ENCODE measurements around the gene VWF.
A peak's percentile ranks its signal among the peaks of the same experiment; 100 is the strongest.

VWF gene

GRCh38 chr12:6058481-6059161, 65.8 kb downstream of the VWF start:
- DNase-seq (ENCODE audit: low spot score), result no peak

- no peak for DNase-seq (ENCODE audit: low spot score)
Observed at GRCh38 chr12:6057700-6058099, 66.8 kb downstream of the VWF start.

- no peak for DNase-seq (ENCODE audit: low spot score)
Observed at GRCh38 chr12:6056406-6057240, 67.8 kb downstream of the VWF start.

DNA sequence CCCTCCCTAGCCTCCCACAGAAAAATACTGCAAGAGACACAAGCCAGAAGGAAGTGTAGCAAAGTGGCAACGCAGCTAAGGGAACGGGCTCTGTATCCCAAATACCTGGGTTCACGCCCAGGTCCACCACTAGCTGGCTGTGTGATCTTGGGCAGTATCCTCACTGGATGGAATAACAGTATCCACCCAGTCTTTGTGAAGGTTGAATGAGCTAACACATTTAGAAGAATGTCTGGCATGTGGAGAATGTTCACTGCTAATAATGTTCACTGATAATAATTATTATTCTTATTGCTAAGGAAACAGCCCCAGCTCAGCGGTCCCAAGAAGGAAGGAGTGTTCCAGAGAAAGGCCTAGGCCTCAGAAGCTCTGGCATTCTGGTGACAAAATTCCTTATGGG, 70.9 kb downstream of the VWF start:
- no peak for DNase-seq (ENCODE audit: low spot score)

DNA sequence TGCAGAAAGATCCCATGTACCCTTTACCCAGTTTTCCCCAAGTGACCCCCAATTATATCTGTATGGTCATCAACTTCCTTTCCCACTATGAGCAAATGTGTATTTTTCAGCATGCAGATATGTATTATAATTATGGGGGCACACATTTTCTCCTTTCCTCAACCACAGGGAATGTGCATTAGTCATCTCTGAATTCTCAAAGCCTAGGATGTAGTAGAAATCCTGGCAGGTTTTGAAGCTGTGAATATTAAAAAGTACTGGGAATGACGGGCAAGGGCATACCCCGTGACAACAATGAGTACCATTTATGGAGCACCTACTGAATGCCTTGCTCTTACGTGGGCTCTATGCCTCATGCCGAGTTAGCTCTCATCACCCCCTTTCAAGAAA, 71.5 kb downstream of the VWF start:
- DNase-seq (ENCODE audit: low spot score), result no peak

DNA sequence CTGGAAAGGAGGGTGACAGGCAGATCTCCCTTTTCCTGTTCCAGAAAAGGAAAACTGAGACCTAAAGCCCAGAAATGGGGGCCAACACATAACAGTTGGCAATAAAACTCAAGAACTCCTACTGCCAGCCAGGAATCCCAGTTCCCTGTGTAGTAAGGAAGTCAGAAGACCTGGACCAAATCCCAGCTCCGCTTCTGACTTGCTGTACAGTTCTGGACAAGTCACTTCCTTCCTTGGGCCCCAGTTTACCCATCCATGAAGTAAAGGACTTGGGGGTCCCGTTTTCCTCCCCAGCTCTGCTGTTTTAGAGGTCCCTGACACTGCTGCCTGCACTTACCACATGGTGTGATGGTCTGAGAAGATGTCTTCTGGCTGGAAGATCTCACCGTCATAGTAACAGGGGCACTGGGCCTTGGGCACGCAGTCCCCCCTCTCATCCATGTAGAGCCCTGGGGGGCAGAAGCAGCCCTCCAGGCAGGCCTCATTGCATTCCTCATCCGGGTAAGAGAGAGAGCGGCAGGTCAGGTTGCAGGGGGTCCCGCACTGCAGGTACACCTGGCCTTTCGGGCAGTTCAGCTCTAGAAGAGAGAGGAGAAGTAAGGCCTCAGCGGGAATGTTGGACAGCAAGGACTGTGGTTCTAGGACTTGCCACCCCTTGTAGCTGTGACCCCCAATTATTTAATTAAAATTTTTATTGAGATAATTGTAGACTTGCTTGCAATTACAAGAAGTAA, 72.1 kb downstream of the VWF start:
- DNase-seq (ENCODE audit: low spot score), result no peak

- DNase-seq (ENCODE audit: low spot score), result no peak
Observed at GRCh38 chr12:6049992-6050391, 74.5 kb downstream of the VWF start.

GRCh38 chr12:6049587-6049986, 74.9 kb downstream of the VWF start:
- no peak for DNase-seq (ENCODE audit: low spot score)

GRCh38 chr12:6047249-6048237, 76.9 kb downstream of the VWF start:
- no peak for DNase-seq (ENCODE audit: low spot score)

GRCh38 chr12:6046511-6047180, 77.8 kb downstream of the VWF start:
- no peak for DNase-seq (ENCODE audit: low spot score)

GRCh38 chr12:6045438-6045837, 79.0 kb downstream of the VWF start:
- no peak for DNase-seq (ENCODE audit: low spot score)

GRCh38 chr12:6044082-6044481, 80.4 kb downstream of the VWF start:
- no peak for DNase-seq (ENCODE audit: low spot score)

DNA sequence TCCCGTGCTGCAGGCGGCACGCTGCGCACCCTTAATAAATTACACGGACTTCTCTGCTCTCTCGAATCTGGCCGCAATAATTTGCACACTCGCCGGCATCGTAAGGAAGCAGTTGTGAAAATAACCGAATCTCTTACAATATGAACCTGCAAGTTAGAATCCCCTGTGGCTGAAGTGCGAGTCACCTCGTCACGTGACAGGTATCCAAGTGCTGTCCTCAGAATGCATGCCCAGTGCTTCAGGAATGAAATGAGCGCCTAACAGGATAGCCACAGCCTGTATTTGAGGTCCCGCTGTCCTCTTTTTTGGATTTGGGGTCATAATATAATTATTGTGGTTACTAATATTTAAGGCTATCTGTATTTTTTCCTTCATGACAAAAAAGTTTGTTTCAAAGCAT, 82.0 kb downstream of the VWF start:
- no peak for DNase-seq (ENCODE audit: low spot score)

- no peak for DNase-seq (ENCODE audit: low spot score)
Observed at GRCh38 chr12:6041891-6042290, 82.6 kb downstream of the VWF start.

GRCh38 chr12:6040815-6041214, 83.7 kb downstream of the VWF start:
- no peak for DNase-seq (ENCODE audit: low spot score)

DNA sequence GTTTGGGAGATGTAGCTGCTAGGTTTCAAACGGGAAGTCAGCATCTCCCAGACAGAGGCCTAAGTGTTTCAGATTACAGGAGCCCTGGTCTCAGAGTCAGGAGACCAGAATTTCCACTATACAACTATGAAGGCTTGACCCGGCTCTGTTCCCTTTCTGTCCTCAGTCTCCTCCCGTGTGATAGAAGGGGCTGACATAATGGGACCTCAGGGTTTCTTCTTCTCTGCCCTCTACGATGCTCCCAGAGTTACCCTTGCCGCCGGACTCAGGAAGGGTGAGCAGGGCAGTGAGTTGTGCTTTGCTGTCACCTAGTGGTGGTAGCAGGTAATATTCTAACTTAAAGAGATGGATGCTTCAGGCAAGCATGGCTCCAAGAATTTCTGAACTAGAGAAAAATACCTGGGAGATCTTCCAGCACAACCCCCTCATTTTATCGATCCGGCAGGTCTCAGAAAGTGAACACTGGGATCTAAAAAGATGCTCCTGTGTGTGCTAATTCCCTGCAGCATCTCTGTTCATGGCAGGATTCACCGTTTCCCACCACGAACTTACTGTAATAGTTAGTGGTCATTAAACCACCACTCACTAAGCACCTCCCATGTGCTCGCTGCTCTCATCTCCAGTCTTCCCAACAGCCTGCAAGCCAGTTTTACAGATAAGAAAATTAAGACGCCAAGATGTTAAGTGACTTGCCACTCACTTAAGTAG, 84.4 kb downstream of the VWF start:
- peak; percentile 49 for DNase-seq (ENCODE audit: low spot score)

GRCh38 chr12:6038160-6038559, 86.3 kb downstream of the VWF start:
- peak; percentile 42 for DNase-seq (ENCODE audit: low spot score)

DNA sequence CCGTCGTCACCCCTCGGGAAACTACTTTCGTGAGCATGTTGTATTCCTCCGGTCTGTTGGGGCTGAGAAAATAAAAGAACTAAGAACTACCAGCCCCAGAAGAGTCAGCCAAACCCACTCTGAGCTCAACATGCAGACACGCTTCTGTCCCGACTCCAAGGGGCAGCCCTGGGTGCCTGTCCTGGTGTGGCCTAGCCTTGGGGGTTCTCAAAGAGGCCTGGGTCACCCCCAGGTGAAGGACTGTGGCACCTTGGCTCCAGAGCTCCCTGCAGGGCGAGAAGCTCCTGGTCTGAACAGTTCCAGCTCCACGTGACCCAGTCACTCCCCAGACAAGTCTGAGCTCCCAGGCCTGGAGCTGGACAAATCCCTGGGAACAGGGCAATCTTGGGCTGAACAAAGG, 87.0 kb downstream of the VWF start:
- no peak for DNase-seq (ENCODE audit: low spot score)

DNA sequence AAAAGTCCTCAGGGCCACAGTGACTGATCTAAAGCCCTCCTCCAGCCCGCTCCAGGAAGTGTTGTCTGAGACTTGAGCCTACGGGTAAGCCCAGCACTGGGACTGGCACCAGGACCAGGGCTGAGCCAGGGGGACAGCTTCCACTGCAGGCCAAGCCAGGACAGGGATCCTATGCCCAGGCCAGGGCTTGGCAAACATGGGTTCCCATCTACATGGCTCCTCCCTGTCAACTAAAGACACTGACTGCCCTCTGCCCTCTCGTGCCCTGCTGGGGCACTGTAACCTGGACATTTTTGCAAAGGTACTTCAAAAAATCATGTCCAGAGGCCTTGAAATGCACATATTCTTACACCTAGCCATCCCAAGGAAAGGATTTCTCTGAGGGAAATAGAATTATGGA, 88.0 kb downstream of the VWF start:
- DNase-seq (ENCODE audit: low spot score), result no peak

DNA sequence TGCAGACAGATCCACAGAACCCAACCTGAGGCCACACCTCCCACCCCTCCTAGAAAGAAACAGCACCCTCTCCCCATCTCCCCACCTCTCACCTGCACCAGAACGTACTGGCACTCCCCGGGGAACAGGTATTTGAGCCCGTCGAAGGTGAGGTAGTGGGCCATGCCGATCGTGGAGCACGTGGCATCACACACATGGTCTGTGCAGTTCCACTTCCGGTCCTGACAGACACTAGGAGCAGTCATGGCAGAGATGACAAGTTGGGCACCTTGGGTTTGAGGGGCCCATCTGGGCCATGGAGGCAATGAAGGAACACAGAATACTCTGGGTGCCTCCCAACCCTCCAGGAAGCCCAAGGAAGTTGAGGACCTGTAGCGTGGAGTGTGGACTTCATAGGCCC, 89.9 kb downstream of the VWF start:
- DNase-seq (ENCODE audit: low spot score), result no peak

DNA sequence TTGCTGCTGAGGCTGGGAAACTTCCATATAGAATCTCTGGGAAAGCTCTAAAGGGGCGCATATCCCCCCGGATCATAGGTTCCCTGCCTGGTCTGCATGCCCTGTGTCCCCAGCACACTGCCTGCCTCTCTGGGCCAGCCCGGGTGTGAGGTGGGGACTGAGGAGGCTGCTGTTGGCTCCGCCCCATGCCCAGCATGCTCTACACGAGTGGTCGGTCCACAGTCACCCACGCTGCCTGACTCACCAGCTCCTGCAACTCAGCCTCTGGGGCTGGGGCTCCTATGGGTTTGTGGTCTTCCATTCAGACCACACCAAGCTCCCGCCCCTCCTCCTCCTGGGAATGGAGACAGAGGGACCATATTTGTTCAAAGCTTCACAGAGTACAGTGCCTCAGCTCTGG, 90.9 kb downstream of the VWF start:
- no peak for DNase-seq (ENCODE audit: low spot score)

All from hematopoietic multipotent progenitor cell treated with erythropoietin and hydrocortisone succinate and interleukin-3 and kit ligand, for 17 days (in vitro differentiated cells).